HG02642 (cell line): Measurements from ENCODE around the gene CCDC57.
"Not testable (repeated sequence)": the region's sequence is repeated elsewhere in the genome, so short reads cannot be mapped to it uniquely, and the experiment has no call there.

Experiments used
- ATAC-seq: cut with Tn5 transposase; IDR thresholded peaks from one replicate; pipeline ENCODE4 v1.9.1; 2021; ENCODE audit warnings: mild to moderate bottlenecking; ENCODE audit not compliant: unreplicated experiment, poor library complexity

Gene CCDC57

DNA sequence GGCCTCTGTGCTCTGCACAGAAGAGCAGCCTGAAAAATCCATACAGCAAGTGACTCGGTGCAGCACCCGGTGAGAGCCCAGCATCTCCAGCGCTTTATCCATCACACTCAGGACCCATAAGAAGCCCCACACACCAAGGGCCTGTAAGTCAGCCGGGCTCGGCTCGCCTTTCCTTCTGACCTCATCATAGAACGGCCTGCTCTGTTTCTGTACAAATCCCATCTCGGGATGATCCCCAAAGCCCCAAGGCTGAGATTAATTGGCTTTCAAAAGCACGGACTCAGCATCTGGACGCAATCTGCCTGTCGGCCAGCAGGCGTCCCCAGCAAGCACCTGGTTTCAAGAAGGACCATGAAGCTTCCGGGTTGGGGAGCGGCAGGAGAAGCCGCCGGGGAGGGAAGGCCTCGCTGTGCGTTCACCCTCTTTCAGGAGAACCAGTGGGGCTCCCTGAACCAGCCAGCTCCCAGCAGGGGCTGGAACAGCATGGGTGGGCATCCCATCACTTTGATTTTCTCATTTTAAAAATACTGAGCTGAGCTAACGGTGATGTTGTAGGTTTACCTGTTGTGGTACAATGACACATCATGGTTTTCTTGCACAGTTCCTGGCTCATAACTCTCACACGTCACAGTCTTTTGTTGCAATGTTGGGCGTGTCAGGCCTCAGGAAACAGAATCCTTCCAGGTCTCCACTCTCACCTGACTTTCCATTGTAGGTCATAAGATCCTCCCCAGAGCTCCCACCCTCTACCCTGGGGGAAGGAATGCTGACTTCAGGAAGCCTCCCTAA is 6.7 kb downstream of the CCDC57 start:
- ATAC-seq: peak; percentile 79

DNA sequence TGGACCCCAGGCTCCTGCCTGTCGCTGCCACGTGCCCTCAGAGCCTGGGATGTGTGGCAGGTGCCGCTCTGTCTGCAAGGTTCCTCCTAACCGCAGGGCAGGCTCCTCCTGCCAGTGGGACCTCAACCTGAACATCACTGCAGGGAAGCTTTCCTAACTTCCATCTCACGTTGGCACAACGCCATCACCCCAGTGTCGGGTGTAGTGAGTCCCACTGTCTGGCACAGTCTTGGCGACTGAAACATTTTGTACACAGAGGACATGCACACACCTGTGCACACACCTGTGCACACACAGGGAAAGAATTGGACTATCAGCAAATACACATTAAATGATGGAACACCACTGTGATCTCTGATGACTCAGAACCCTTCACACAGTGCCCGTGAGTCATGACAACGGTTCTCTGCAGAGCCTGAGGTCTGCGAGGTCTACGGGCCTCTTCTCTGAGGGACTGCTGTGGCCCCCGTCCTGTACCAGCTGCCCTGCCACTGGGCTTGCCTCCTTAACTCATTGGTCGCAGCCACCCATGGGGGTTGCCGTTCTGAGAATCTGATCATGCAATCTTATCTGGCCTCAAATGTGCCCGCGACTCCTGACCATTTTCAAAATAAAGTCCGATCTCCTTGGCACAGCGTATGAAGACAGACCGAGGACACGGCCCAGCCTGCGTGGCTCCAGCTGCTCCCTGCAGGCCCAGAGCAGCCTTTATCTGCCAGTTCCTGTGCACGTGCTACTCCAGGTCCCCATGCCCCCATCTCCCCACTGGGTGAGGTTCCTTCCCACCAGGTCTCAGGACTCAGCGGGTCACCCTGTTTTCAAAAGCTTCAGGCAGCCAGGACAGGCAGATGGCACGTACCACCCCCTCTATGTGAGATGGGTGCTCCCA is 7.6 kb downstream of the CCDC57 start:
- no peak for ATAC-seq

DNA sequence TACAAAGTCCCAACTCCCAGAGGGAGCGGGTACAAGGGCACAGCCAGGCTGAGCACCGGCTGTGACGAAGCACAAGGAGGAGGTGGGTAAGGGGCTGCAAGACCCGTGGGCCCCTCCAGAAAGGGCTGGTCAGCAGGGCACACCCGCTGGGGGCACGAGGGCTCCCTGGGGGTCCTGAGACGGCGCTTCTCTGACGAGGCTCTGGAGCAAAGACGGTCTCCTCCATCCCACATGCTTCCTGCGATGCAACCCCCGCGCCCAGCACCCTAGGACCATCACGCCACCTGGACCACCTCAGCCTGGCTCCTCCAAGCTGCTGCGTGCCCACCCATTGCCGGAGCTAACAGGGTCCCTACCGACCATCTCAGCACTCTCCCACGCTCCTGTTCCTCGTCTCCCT is 8.7 kb downstream of the CCDC57 start:
- no peak for ATAC-seq

DNA sequence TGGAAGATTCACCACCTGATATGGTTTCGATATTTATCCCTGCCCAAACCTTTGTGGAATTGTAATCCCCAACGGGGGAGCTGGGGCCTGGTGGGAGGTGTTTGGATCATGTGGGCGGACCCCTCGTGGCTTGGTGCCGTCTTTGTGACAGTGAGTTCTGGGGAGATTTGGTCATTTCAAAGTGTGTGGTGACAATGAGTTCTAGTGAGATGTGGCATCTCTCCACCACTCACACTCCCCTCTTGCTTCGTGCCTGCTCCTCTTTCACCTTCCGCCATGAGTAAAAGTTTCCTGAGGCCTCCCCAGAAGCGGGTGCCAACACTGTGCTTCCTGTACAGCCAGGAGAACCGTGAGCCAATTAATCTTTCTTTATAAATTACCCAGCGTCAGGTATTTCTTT is 9.7 kb downstream of the CCDC57 start:
- ATAC-seq: no peak

DNA sequence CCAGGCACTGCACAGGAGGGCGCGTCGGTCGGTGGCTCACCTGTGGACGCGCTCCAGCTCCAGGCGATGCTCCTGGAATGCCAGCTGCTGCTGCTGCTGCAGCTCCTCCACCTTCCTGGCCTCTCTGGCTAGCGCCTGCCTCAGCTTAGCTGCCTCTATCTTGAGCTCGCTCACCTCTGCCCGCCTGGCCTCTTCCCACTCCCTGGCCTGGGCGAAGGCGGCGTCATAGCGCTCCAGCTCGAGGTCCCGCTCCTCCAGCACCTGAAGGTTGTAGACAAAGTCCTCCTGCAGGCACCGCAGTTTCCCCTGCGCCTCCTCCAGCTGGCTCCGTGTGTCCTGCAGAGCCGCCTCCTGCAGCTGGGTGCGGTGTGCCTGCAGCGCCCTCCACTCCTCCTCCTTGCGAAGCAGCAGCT is 11.1 kb downstream of the CCDC57 start:
- ATAC-seq: no peak

DNA sequence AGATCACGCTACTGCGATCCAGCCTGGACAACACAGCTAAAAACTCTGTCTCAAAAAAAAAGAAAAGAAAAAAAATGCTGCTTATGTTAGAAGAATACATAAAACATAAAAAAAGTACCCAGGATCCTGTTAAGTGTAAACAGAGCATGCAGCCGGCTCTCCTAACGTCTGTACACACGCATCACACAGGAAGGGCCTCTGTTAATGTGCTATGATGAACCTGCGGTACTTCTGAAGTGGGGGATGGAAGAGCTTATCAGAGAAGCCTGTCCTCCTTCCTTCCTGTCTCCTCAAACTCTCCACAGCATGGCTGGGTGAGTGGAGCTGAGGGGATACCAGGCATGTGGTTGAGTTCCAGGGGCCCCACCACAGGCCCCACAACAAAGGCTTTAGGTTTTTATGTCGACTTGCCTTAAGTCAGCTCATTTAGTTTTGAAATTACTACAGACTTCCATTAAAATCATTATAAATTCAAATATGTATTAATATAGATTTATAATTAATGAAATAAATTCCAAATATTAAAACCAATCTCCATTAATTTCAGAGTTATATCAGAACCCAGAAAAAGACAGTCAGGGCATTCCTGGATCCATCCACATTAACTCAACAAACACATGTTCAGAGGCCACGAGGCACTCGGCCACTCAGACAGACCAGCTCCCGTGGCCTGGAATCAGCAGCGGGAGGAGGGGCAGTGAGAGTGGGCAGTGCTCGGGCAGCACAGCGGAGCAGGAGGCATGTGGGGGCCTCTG is 11.7 kb downstream of the CCDC57 start:
- ATAC-seq: no peak

DNA sequence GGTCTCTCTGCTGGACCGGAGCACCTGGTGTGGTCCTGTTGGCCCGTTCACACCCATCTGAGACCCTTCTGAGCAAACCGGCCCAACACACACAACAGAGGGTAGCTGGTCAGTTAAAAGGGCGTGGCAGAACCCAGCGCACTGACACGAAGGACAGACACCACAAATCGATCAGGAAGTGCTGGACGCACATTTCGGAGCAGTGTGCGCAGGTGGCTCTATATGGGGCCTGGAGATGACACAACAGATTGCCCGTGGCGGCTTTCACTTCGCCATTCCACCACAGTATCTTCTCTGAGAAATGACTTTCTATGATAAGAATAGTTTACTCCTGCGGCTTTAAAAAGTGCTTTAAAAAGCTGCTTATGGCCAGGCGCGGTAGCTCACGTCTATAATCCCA is 12.5 kb downstream of the CCDC57 start:
- ATAC-seq: no peak

DNA sequence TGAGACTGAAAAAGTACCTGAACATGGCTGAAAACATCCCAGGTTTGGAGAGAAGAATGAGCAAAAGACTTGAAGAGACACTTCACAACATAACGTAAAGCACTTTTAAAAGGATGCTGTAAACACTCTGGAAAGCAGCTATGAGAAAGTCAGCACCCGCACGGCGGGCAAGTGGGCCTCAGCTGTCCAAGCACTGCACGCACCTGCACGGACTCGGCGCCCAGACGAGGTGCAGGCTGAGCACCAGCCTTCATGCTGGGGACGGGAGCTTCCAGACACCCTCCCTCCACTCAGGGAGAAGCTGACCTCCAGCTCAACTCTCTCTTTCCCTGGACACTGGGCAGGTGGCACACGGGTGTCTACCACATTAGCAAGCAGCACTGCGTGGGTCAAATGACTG is 13.1 kb downstream of the CCDC57 start:
- no peak for ATAC-seq

DNA sequence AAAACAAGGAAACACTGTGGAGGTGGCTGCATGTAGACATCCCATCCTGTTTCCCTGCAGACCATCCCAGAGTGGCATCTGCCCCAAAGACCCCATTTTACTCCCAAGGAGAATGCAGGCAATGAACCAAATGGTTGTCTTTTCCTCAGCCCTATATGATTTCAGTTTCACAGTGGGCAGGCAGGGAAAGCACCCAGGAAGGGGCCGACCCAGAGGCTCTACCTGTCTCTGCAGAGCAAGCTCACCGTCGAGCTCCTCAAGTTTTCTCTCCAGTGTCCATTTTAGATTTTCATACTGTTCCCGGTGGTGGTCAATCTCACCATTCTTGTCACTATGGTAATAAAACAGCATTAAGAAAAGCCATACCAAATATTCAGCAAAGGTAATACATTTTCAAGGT is 14.6 kb downstream of the CCDC57 start:
- ATAC-seq: no peak

DNA sequence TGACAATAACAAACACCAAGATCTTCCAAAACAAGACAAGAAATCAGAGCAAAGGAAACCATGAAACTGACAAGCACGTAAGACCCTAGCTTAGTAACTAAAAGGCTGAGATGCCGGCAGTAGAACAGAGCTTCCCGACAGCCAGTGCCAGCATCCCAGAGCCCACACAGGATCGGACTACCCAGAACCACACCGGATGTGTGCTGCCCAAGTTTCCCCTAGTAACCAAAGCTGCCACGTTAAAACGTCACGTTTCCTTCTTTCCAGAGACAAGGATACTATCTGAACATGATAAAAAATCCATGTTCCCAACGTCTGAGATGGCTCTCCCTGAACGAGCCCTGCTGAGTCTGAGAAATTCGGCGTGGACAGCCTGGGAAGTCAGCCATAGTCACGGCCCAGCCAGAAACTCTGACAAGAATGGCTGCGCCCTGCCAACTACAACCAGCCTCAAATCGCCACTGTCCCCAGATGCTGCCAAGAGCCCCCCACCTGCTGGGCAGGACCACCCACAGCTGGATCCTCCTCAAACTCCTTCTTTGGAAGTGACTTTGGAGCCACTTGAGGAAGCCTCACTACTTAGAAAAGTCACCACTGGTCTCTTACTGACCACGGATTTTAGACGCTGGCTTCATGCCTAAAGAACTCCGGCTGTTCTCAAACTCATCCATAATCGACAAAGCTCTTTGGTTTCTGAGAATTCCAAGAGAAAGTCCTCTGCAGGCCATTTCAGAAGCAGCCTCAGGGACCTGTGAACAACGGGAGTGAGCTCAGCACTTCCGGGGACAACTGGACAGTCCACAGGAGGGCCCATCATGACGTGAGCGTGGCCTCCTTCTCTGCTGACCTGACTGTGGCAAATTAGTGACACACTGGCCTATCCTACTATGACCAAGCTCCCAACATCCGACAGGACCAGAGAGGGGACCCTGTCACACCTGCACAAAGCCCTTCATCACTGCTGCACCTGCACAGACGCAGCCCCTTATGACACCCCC is 16.7 kb downstream of the CCDC57 start:
- ATAC-seq: no peak

DNA sequence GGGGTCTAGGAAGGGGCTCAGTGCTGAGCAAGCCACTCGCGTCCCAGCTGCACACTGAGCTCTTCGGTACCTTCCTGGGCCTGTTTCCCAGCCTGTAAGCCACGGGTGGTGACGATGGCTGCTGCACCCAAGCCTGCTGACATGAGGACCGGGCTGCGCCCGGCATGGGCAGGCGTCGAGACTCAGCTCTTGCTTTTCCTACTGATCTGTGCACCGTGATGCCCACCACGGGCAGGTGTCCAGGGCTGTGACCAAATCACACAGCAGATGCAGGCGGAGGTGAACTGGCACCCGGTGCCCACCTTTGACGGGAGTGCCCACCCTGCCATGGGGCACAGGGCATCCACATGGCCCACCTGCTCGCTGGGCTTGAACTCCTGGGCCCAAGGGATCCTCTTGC is 17.9 kb downstream of the CCDC57 start:
- no peak for ATAC-seq

DNA sequence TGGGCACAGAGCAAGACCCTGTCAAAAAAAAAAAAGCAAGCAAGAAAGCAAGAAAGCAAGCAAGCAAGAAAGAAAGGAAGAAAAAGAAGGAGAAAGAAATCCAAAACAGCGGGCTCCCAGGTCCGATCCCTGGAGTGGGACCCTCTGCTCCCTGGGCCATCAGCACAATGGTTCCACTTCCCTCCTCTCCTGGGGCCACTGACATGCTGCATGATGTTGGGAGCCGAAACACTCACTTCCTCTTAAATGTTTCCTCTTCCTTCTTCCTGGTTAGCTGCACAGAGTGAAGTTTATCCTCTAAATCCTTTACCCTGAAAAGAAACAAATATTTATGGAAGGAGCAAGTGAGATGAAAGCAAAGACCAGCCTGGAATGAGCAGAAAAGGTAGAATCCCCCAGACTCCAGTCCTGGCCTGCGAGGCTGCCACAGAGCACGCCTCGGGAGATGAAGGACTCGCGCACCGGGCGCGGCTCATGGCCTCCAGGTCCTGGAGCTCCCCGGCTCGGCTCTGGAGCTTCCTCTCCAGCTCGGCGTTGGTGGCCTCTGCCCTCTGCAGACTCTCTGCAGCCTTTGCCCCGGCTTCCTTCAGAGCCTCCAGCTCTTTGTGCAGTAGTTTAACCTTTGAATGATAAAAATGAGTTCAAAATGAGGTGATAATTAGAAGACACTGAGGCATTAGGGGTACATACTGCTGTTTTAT is 19.0 kb downstream of the CCDC57 start:
- ATAC-seq: no peak

DNA sequence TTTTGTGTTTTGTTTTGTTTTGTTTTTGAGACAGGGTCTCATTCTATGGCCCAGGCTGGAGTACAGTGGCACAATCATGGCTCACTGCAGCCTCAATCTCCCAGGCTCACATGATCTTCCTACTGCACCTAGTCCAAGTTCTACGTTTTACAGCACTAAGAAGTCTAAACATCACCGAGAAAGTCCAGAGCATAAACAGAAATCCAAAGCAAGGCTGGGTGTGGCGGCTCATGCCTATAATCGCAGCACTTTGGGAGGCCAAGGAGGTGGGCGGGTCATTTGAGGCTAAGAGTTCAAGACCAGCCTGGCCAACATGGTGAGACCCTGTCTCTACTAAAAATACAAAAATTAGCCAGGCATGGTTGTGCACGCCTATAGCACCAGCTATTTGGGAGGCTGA is 19.6 kb downstream of the CCDC57 start:
- ATAC-seq: not testable (repeated sequence)

DNA sequence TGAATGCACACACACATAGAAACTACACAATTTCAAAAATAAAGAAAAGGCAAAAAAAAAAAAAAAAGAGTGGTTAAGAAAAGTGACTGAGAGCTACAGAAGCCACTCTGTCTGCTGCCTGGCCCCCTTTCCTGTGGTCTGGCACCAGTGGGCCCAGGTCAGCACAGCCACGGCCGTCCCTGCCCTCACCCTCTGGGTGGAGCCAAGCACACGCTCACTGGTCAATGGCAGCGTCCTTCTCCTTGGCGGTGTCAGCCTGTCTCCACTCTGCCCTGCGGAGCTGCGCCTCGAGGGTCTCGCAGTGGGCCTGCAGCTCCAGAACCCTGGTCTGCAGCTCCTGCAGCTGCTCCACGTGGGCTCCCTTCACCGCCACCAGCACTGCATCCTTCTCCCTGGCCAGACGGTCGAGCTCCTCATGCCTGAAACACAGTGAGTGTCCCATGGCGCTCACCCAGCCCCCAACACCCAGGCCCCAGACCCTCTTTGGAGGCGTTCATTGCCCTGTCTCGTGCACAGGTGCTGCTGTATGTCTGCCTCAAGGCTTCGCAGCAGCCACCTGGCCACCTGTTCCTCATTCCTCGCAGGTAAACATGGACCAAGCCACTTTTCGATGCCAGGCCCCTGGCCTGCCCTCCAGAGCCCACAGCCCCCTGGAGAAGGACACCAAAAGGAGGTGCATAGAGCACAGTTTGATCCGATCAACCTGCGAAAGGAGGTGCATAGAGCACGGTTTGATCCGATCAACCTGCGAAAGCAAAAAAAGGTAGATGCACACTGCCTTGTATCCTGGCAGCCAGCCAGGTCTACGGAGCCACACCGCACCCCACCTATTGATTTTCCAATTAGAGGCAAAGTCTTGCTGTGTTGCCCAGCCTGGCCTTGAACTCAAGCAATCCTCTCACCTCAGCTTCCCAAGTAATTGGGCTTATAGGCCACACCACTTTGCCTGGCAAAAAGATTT is 24.4 kb downstream of the CCDC57 start:
- ATAC-seq: no peak

DNA sequence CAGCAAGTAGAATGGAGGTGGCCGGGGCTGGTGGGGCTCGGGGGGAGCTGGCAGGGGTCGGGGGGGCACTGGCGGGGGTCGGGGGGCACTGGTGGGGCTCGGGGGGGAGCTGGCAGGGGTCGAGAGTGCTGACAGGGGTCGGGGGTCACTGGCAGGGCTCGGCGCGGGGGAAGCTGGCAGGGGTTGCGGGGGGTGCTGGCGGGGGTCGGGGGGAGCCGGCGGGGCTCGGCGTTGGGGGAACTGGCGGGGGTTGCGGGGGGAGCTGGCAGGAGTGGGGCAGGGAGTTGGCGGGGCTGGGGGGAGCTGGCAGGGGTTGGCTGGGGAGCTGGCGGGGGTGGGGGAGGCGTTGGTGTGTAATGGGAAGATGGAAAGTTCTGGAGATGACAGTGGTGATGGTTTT is 25.1 kb downstream of the CCDC57 start:
- no peak for ATAC-seq

DNA sequence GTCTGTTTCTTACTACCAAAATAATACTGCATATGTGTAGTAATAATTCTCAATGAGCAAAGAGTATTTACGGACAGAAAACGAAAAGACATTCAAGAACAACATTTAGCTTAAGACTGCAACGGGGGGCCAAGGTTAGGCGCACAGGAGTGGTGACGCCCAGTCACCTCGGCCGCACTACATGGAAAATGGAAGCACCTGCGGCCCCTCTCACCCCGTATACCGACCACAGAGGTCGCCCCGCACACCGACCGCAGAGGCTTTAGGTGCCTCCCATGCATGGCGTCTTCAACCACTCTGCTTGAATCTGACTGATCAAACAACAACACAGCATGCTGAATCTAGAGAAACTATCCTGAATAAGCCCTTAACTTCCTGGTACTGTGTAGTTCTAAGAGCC is 26.4 kb downstream of the CCDC57 start:
- ATAC-seq: no peak

DNA sequence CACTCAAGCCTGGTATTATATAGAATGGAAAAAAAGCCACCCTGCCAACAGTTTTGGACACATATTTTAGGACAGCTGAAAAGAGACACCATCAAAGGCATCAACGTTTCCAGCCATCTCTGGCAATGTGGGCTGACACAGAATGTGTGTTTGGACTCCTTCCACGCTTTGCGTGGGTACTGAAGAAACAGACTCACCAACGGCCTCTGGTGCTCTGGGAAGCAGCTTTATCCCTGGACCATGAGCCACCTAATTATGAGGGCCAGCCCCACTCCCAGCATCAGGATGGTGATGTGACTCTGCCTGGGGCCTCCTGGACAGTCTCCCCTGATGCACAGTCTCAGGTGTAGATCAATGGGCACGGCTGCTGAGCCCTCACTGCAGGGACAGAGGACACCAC is 27.9 kb downstream of the CCDC57 start:
- ATAC-seq: no peak
